Esophagus muscularis mucosa (tissue), 4 donors: Measurements from ENCODE around the gene ADCY5. TPM values are rescaled to one million over a fixed set of nuclear protein-coding genes. Genes with fewer than 3 reads are reported as not detected.

Experiments
- DNase-seq: peaks from one replicate; pipeline ENCODE4 v3.0.0-alpha.2; 2017; ENCODE audit errors: extremely low spot score
- H3K27ac ChIP-seq, 4 donors: fragments of 200-600 bp; sonication (generic); replicated peaks in 1 of 4; 1 replicate in 3 of 4; 2 replicates in 1 of 4; pipeline ENCODE4 v1.5.1; 2016 to 2019; ENCODE audit warnings: mild to moderate bottlenecking in 1 of 4
- H3K27me3 ChIP-seq, 4 donors: fragments of 200-600 bp; sonication (generic); one replicate each; pipeline versions ENCODE4 v1.5.1 to v1.6.0; 2016 to 2019
- H3K36me3 ChIP-seq, 4 donors: fragments of 200-600 bp; sonication (generic); one replicate each; pipeline ENCODE4 v1.5.1; 2016 to 2019
- H3K4me1 ChIP-seq, 4 donors: fragments of 200-600 bp; sonication (generic); one replicate each; pipeline ENCODE4 v1.5.1; 2016 to 2019
- H3K4me3 ChIP-seq, 4 donors: fragments of 200-600 bp; sonication (generic); 1 replicate in 2 of 4; 2 replicates in 2 of 4; pipeline ENCODE4 v1.5.1; 2016 to 2019; ENCODE audit warnings: mild to moderate bottlenecking in 4 of 4, moderate library complexity in 1 of 4
- H3K9me3 ChIP-seq, 4 donors: fragments of 200-600 bp; sonication (generic); 1 replicate in 3 of 4; 2 replicates in 1 of 4; pipeline ENCODE4 v1.5.1; 2016 to 2019
- EP300 ChIP-seq: sonication (generic); formaldehyde crosslinking; IDR thresholded peaks from one replicate; pipeline ENCODE4 v1.6.1; 2017; ENCODE audit warnings: antibody characterized with exemption
- POLR2A ChIP-seq: fragments of 450-650 bp; IDR thresholded peaks from one replicate; pipeline ENCODE4 v1.6.1; 2017; ENCODE audit warnings: antibody characterized with exemption, moderate library complexity, mild to moderate bottlenecking, low read depth
- POLR2AphosphoS5 ChIP-seq, 2 donors: sonication (generic); formaldehyde crosslinking; IDR thresholded peaks; one replicate each; pipeline ENCODE4 v1.6.1; 2017; ENCODE audit warnings: antibody characterized with exemption in 2 of 2
- WGBS: methylation state at CpG from one replicate; pipeline ENCODE4 v1.1.5; 2018; 5-methylcytosine and 5-hydroxymethylcytosine counted together
- intact Hi-C: fragments of 100-400 bp; cut with DNase I; formaldehyde crosslinking; loops from one replicate; pipeline ENCODE4 v1.15.1; 2023
- total RNA-seq, 4 donors: library from RNA; depleted of rRNA; stranded (reverse); fragments of >200 nt; gene quantifications; one replicate each; pipeline versions ENCODE4 v1.1.0 to v1.2.1, GENCODE V29; 2016
- TF ChIP-seq, protein P1 (sequence below), 3 experiments: fragments of 200-600 bp in 2 of 3; fragments of 450-650 bp in 1 of 3; sonication (generic) in 2 of 3; IDR thresholded peaks; one replicate each; pipeline ENCODE4 v1.5.1; 2017 to 2019; ENCODE audit warnings: antibody characterized with exemption in 3 of 3, mild to moderate bottlenecking in 2 of 3, moderate library complexity in 1 of 3

The ADCY5 gene
- total RNA-seq, 4 donors from 2014 or later: 133 to 228 (median 189) TPM

DNA sequence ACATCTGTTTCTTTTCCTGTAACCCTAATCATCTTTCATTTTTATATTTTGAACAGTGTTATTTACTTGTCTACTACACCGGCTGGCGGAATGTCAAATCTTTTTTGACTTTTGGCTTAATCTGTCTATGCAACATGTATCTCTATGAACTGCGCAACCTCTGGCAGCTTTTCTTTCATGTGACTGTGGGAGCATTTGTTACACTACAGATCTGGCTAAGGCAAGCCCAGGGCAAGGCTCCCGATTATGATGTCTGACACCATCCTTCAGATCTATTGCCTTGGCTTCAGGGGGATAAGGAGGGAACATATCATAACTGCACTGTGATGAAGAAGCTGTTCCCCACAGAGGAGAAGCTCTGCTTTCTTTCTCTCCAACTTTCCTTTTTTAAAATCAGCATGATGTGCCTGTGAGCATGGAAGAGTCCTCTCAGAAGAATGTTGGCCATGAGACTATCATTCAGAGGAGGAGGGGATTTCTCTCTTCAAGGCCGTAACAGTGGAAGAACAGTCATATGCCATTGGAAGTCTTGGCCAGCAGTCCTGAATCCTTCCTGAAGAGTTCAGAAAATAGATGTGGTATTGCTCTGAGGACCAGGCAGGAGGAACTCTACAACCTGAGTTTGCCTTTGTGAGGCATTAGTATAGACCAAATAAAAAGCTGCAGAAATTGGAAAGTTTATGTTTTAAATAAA, 177.3 kb downstream of the ADCY5 start:
- Histone ChIP-seq H3K27me3 (no peaks in the 10 kb centered on the region), H3K9me3 (no peaks in the 10 kb centered on the region), H3K27ac (no peak overlapping the region), H3K4me1 (peaks cover 0 to 17% (median 6%) of the 10 kb centered on the region in 4 donors), H3K4me3 (no peak overlapping the region), H3K36me3 (peaks cover 0 to 15% (median 2%) of the 10 kb centered on the region in 4 donors)
- peak; percentile 13 to 21 for TF ChIP-seq POLR2AphosphoS5 (IDR thresholded peaks at IDR 0.05)
- no peak for TF ChIP-seq EP300
- WGBS: 59% methylated on average over 5 of the region's 5 CpGs
- intact Hi-C loops: no loop called here
- DNase-seq: peak; percentile 91

DNA sequence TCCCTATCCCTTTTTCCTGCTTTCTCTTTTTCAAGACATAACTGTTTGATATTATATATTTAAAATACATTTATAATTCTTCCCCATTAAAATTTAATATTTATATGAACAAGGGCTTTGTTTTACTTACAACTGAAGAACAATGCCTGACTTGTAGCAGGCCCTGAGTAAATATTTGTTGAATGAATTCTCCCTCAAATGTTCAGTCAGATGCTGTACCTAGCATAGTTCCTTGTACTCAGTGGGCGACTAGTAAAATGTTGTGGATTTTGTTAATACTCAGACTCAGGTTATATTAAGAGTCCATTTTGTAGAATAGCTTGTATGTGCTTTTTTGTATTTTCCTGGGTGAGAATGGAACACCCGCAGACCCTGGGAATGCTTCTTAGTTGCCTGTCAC, 178.1 kb downstream of the ADCY5 start:
- Histone ChIP-seq H3K36me3 (peaks cover 0 to 15% (median 2%) of the 10 kb centered on the region in 4 donors), H3K9me3 (no peaks in the 10 kb centered on the region), H3K4me3 (no peak overlapping the region), H3K27me3 (no peaks in the 10 kb centered on the region), H3K4me1 (peaks cover 0 to 12% (median 6%) of the 10 kb centered on the region in 4 donors), H3K27ac (no peak overlapping the region)
- intact Hi-C loops: no loop called here
- TF ChIP-seq POLR2A (no peak), POLR2AphosphoS5 (IDR thresholded peaks at IDR 0.05) (no peak), EP300 (no peak)
- TF ChIP-seq, protein P1, sequence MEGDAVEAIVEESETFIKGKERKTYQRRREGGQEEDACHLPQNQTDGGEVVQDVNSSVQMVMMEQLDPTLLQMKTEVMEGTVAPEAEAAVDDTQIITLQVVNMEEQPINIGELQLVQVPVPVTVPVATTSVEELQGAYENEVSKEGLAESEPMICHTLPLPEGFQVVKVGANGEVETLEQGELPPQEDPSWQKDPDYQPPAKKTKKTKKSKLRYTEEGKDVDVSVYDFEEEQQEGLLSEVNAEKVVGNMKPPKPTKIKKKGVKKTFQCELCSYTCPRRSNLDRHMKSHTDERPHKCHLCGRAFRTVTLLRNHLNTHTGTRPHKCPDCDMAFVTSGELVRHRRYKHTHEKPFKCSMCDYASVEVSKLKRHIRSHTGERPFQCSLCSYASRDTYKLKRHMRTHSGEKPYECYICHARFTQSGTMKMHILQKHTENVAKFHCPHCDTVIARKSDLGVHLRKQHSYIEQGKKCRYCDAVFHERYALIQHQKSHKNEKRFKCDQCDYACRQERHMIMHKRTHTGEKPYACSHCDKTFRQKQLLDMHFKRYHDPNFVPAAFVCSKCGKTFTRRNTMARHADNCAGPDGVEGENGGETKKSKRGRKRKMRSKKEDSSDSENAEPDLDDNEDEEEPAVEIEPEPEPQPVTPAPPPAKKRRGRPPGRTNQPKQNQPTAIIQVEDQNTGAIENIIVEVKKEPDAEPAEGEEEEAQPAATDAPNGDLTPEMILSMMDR (IDR thresholded peaks at IDR 0.05): no peak
- no peak for DNase-seq
- 86% methylated on average over 2 of the region's 2 CpGs for WGBS

DNA sequence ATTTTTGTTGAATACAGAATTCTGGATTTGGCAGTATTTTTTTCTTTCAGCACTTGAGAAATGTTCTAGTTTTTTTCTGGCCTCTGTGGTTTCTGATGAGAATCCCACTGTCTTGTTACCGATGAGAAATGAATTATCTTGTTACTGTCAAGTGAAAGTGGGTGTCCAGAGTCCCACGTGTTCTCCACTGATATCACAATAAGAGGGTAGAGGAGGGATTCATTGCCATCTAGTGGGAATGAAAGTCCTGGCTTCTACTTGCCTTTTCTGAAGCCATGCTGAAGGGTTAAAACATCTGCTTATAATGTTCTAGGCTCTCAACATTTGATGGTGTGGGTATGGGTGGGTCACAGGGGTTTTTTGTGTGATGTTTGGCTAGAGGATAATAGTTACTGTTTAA, 181.1 kb downstream of the ADCY5 start:
- TF ChIP-seq EP300 (no peak), POLR2AphosphoS5 (IDR thresholded peaks at IDR 0.05) (no peak), POLR2A (no peak)
- TF ChIP-seq, protein P1 (IDR thresholded peaks at IDR 0.05): no peak
- 72% methylated on average over 2 of the region's 2 CpGs for WGBS
- H3K36me3 ChIP-seq: peaks cover 0 to 28% (median 2%) of the 10 kb centered on the region in 4 donors

DNA sequence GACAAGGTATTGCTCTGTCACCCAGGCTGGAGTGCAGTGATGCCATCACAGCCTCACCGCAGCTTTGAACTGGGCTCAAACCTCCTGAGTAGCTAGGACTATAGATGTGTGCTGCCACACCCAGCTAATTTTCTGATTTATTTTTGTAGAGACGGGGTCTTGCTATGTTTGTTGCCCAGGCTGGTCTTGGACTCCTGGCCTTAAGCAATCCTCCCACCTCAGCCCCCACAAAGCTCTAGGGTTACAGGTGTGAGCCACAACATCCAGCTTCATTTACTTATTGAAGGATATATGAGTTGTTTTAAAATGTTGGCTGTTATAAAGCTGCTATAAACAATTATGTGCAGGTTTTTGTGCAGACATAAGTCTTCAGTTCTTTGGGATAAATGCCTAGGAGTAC, 184.9 kb downstream of the ADCY5 start:
- 94% methylated on average over 2 of the region's 2 CpGs for WGBS
- H3K27me3 ChIP-seq: no peaks in the 10 kb centered on the region
- TF ChIP-seq POLR2AphosphoS5 (IDR thresholded peaks at IDR 0.05): no peak
- TF ChIP-seq EP300: no peak
- TF ChIP-seq POLR2A: no peak
- TF ChIP-seq, protein P1 (IDR thresholded peaks at IDR 0.05): no peak
- H3K4me3 ChIP-seq: no peak overlapping the region
- intact Hi-C loops: no loop called here
- no peak for DNase-seq
- H3K4me1 ChIP-seq: no peaks in the 10 kb centered on the region
- no peak overlapping the region for H3K27ac ChIP-seq
- H3K36me3 ChIP-seq: peaks cover 0 to 29% (median 4%) of the 10 kb centered on the region in 4 donors
- no peaks in the 10 kb centered on the region for H3K9me3 ChIP-seq

More for the DNA sequence above, 181.1 kb downstream of the ADCY5 start:
- no peak for DNase-seq
- no peaks in the 10 kb centered on the region for H3K9me3 ChIP-seq
- peaks cover 0 to 6% (median 2%) of the 10 kb centered on the region in 4 donors for H3K4me1 ChIP-seq
- intact Hi-C loops: no loop called here
- no peaks in the 10 kb centered on the region for H3K27me3 ChIP-seq
- no peak overlapping the region for H3K27ac ChIP-seq
- no peak overlapping the region for H3K4me3 ChIP-seq

DNA sequence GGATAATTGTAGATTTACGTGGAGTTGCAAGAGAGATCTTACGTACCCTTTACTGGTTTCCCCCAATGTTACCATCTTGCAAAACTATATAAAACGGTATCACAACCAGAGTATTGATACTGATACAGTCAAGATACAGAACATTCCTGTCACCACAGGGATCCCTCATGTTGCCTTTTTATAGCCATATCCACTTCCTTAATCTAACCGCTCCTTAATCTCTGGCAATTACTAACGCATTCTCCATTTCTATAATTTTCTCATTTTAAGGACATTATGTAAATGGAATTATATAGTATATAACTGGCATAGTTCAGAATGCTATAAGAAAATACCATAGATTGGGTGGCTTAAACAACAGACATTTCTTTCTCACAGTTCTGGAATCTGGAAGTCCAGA, 186.0 kb downstream of the ADCY5 start:
- Histone ChIP-seq H3K4me1 (peaks cover 0 to 5% (median 0%) of the 10 kb centered on the region in 4 donors), H3K4me3 (no peak overlapping the region), H3K9me3 (no peaks in the 10 kb centered on the region), H3K27ac (no peak overlapping the region), H3K27me3 (no peaks in the 10 kb centered on the region), H3K36me3 (peaks cover 0 to 22% (median 4%) of the 10 kb centered on the region in 4 donors)
- 92% methylated on average over 5 of the region's 5 CpGs for WGBS
- intact Hi-C loops: no loop called here
- DNase-seq: no peak
- TF ChIP-seq, protein P1 (IDR thresholded peaks at IDR 0.05): no peak
- no peak for TF ChIP-seq EP300
- TF ChIP-seq POLR2AphosphoS5 (IDR thresholded peaks at IDR 0.05): no peak
- no peak for TF ChIP-seq POLR2A
